Bone marrow (tissue), 2 donors: ENCODE data around the gene ERP44.

Experiments used
- DNase-seq, 2 donors: peaks; one replicate each; lab custom pipeline; 2025; lab: John Stamatoyannopoulos, UW

ERP44 gene

GRCh38 chr9:99936947-99937587 lies 161.7 kb downstream of the ERP44 start:
- DNase-seq: no peak

GRCh38 chr9:99931155-99931840 lies 167.5 kb downstream of the ERP44 start:
- no peak for DNase-seq

- no peak for DNase-seq
These were observed 169.1 kb downstream of the ERP44 start for GRCh38 chr9:99929652-99930051.
